GM19372 (cell line): ENCODE data around the gene TIMM29.
"Not testable (repeated sequence)": the region's sequence is repeated elsewhere in the genome, so short reads cannot be mapped to it uniquely, and the experiment has no call there.

ENCODE experiments used
- ATAC-seq: cut with Tn5 transposase; IDR thresholded peaks from one replicate; pipeline ENCODE4 v1.9.1; 2021; ENCODE audit warnings: mild to moderate bottlenecking, low read depth, moderate library complexity; ENCODE audit not compliant: unreplicated experiment

The TIMM29 gene

GRCh38 chr19:10935371-10936059 lies 6.9 kb downstream of the TIMM29 start:
- ATAC-seq = no peak

DNA sequence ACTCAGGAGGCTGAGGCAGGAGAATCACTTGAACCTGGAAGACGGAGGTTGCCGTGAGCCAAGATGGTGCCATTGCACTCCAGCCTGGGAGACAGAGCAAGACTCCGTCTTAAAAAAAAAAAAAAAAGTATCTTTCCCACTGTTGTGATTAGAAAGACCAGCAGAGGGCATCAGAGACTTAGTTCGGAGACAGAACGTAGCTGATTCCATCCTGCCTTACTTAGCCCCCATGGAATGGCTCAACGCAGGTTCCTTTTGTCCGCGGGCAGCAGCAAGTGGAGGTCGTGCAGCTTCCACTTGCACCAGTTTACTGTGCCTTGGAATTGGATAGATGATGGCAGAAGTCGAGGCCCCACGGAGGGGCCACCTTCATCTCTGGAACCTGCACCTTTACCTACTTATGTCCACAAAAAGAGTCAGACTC lies 8.1 kb downstream of the TIMM29 start:
- no peak for ATAC-seq

DNA sequence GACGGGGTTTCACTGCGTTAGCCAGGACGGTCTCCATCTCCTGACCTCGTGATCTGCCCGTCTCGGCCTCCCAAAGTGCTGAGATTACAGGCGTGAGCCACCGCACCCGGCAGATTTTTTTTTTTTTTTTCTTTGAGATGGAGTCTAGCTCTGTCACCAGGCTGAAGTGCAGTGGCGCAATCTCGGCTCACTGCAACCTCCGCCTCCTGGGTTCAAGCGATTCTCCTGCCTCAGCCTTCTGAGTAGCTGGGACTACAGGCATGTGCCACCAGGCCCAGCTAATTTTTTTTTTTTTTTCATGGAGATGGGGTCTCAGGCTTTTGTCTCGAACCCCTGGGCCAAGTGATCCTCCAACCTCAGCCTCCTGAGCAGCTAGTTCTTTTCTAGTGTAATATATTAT lies 13.0 kb downstream of the TIMM29 start:
- not testable (repeated sequence) for ATAC-seq

DNA sequence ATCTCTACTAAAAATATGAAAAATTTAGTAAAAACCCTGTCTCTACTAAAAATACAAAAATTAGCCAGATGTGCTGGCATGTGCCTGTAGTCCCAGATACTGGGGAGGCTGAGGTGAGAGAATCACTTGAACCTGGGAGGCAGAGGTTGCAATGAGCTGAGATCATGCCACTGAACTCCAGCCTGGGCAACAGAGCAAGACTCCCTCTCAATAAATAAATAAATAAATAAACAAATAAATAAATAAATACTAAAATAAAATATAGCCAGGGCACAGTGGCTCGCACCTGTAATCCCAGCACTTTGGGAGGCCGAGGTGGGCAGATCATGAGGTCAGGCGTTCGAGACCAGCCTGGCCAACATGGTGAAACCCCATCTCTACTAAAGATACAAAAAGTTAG lies 14.8 kb downstream of the TIMM29 start:
- ATAC-seq = not testable (repeated sequence)

- no peak for ATAC-seq
These were observed 16.7 kb downstream of the TIMM29 start for GRCh38 chr19:10945264-10945663.

DNA sequence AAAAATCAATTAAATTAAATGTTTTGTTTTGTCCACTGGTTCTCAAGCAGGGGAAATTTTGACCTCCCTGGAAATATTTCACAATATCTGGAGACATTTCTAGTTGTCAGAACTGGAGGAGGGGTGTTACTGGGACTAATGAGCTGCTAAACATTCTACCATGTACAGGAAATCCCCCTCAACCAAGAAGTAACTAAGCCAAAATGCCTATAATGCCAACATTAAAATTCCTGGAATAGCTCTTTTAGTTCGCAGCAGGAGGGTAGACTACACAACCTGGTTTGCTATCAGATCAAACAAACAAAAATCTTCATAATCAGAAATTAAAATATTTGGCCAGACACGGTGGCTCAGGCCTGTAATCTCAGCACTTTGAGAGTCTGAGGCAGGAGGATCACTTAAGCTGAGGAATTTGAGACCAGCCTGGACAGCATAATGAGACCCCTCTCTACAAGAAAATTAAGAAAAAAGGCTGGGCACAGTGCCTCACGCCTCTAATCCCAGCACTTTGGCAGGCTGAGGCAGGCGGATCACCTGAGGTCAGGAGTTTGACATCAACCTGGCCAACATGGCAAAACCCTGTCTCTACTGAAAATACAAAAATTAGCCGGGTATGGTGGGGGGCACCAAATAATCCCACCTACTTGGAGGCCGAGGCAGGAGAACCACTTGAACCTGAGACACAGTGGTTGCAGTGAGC lies 18.5 kb downstream of the TIMM29 start:
- no peak for ATAC-seq

DNA sequence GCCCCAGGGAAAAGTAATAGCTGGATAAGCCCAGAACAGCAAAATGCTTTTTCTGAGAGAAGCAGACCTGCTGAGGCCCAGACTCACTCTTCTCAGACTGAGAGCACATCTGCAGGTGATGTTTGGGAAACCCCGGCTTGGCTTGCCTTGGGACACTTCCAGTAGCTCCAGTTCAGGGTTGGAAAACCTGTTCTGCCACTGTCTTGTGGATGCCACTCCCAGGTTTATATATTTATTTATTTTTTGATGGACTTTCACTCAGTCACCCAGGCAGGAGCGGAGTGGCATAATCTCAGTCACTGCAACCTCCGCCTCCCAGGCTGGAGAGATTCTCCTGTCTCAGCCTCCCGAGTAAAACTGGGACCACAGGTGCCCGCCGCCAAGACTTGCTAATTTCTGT lies 24.2 kb downstream of the TIMM29 start:
- ATAC-seq = no peak

GRCh38 chr19:10959277-10959968 lies 30.8 kb downstream of the TIMM29 start:
- not testable (repeated sequence) for ATAC-seq

DNA sequence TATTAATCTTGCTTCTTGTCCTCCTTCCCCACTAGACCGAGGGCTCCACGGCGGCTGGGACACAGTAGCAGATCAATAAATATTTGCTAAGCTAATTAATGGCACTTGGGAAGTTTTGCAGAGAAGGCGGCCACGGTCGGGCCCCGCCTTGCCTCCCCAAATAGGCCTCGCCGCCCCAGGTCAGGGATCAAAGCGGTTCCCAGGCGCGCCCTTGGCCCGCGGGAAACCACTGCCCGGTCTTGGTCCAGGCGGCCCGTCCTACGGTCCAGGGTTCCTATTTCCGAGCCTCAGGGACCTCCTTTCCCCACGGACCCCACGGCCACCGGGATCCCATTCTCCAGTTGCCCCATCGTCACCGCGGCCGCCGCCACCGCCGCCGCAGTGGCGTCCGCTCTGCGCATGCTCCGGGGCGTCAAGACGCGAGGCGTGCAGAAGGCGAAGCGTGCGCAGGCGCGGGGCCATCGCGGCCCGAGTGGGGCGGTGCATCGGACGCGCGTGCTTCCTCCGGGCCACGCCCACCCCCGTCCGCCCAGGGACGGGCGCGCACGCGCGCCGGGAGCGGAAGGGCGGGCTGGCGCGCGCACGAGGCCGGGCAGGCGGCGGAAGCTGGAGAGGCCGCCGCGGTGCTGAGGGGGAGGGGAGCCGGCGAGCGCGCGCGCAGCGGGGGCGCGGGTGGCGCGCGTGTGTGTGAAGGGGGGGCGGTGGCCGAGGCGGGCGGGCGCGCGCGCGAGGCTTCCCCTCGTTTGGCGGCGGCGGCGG lies 31.9 kb downstream of the TIMM29 start, which contains the start of gene SMARCA4:
TSS of gene SMARCA4 (plus strand) at position 717 of the 759 bp plus-strand sequence. CDS start 23,122 bp downstream, outside the sequence.
- peak; percentile 89 for ATAC-seq

GRCh38 chr19:10961073-10961860 lies 32.7 kb downstream of the TIMM29 start:
- ATAC-seq = peak; percentile 25

DNA sequence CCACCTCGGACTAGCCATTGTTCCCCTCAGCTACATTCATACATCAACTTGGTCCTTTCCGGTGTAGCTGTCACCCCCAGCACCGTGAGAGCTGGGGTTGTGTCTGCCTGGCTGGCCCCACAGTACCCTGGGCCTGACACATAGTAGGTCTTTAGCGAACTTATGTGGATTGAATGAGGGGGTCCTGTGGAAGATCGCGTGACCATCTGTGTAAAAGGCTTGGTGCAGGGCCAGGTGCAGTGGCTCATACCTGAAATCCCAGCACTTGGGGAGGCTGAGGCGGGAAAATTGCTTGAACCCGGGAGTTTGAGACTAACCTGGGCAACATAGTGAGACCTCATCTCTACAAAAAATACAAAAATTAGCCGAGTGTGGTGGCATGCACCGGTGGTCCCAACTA lies 34.3 kb downstream of the TIMM29 start:
- ATAC-seq = no peak

- ATAC-seq = no peak
These were observed 35.3 kb downstream of the TIMM29 start for GRCh38 chr19:10963865-10964264.

DNA sequence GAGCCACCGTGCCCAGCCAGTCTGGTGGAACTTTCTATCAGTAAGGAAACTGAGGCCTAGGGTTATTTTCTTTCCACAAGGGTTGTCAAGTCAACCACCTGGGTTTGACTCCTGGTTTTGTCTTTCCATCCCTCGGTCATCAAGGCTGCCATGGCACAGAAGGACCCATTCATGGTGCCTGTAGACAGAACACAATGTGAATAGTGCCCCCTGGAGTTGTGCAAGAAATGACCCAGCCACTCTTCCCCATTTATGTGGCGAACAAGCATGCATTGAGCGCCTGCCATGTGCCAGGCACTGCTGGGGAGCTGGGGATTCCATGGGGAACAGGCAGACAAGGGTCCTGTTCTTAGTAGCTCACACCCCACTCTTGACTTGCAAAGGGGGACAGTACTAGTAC lies 36.3 kb downstream of the TIMM29 start:
- no peak for ATAC-seq

GRCh38 chr19:10965398-10965797 lies 36.8 kb downstream of the TIMM29 start:
- no peak for ATAC-seq

- no peak for ATAC-seq
These were observed 38.2 kb downstream of the TIMM29 start for GRCh38 chr19:10966809-10967208.

GRCh38 chr19:10968527-10969135 lies 40.0 kb downstream of the TIMM29 start:
- ATAC-seq = no peak

DNA sequence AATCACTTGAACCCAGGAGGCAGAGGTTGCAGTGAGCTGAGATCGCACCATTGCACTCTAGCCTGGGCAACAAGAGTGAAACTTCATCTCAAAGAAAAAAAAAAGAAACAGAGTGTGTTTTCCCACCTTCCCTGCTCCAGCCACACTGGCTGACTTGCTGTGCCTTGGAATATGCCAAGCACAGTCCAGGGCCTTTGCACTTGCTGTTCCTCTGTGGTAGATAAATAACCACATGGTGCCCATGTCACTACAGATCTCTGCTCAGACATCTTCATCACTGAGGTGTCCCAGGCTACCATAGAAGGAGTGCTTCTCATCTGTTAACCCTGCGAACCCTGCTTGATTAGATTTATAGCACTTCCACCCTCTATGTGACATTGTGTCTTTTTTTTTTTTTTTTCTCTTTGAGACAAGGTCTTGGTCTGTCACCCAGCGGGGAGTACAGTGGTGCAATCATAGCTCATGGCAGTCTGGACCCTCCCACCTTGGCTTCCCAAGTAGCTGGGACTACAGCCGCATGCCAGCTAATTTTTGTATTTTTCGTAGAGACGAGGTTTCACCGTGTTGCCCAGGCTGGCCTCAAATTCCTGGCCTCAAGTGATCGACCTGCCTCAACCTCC lies 42.6 kb downstream of the TIMM29 start:
- ATAC-seq = no peak

DNA sequence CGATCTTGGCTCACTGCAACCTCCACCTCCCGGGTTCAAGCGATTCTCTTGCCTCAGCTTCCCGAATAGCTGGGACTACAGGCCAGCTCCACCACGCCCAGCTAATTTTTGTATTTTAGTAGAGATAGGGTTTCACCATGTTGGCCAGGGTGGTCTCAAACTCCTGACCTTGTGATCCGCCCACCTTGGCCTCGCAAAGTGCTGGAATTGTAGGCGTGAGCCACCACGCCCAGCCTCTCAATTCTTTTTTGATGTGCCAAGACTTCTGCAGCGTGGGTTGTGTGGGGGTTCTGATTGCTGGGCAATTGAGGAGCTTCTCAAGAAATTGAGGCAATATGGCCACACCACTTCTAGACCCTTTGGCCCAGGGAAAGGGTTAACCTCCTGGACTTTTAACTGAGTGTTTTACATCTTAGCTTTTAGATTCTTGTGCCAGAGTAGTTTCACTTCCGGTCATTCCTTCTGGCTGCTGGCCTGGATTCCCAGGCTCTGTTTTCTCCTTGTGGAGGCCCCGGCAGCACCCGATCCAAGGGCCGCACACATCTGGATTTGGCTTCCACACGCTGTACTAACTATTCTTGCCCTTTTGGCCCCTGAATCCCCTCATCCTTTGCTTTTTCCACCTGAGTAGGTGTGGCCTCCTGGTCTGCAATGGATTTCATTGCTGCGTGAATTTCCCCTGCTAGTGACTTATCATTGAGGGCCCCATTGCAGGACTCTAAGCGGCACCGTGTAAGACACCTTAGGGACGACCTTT lies 46.9 kb downstream of the TIMM29 start:
- ATAC-seq = no peak
